H1 (cell line): ENCODE data around the gene ADCY5. TPM values are rescaled to one million over a fixed set of nuclear protein-coding genes. Genes with fewer than 3 reads are reported as not detected.

Source experiments
- BACH1 ChIP-seq: IDR thresholded peaks from 2 replicates; pipeline ENCODE4 v1.6.1; 2012; ENCODE audit warnings: low read length, improper control_type of control experiment
- BCL11A ChIP-seq, 2 experiments: IDR thresholded peaks; one replicate each; pipeline ENCODE4 v1.6.1; 2011; ENCODE audit warnings: low read depth in 2 of 2, low read length in 2 of 2, mild to moderate bottlenecking in 2 of 2
- EP300 ChIP-seq, 2 experiments: IDR thresholded peaks; 1 replicate in 1 of 2; 2 replicates in 1 of 2; pipeline ENCODE4 v1.6.1; 2011 to 2012; ENCODE audit warnings: low read depth in 2 of 2, low read length in 2 of 2, mild to moderate bottlenecking in 2 of 2, borderline replicate concordance in 1 of 2, inconsistent platforms in 1 of 2, moderate library complexity in 1 of 2
- POU5F1 ChIP-seq: IDR thresholded peaks from 2 replicates; pipeline ENCODE4 v1.6.1; 2011; ENCODE audit warnings: low read depth, mild to moderate bottlenecking, low read length, moderate library complexity
- TAF7 ChIP-seq: optimal IDR thresholded peaks from 2 replicates; pipeline ENCODE3; 2011; ENCODE audit warnings: low read depth, mild to moderate bottlenecking, inconsistent platforms, low read length, moderate library complexity, borderline replicate concordance
- TBP ChIP-seq: IDR thresholded peaks from 2 replicates; pipeline ENCODE4 v1.6.1; 2011; ENCODE audit warnings: low read depth, low read length, improper control_type of control experiment
- polyA plus RNA-seq, 7 experiments: library from polyadenylated mRNA; depleted of rRNA in 3 of 7; stranded (reverse) in 5 of 7; unstranded in 2 of 7; fragments of >200 nt in 5 of 7; fragments of 200-250 nt in 2 of 7; gene quantifications; 1 replicate in 5 of 7; 2 replicates in 1 of 7; 4 replicates in 1 of 7; pipeline versions ENCODE4 v1.2.1 to v1.2.3, GENCODE V29; 2011 to 2013; ENCODE audit warnings: missing spikeins in 2 of 7, mixed read lengths in 2 of 7
- total RNA-seq: library from RNA; stranded (reverse); fragmentation: NEBNext Ultra II Directional; extraction: Animal tissue kit (Norgen Biotek cat#: 25700); gene quantifications from 2 replicates; pipeline ENCODE4 v1.2.1, GENCODE V29; 2021
- TF ChIP-seq, protein P1 (sequence below): IDR thresholded peaks from 2 replicates; pipeline ENCODE4 v1.6.1; 2012; ENCODE audit warnings: inconsistent platforms

ADCY5 gene
- total and polyA plus RNA-seq, 2 of the 8 experiments (the other 6 are each of a cell fraction or from before 2014, with no cell fraction given) = 18.9 to 40.8 TPM

GRCh38 chr3:123303976-123304560 lies 144.8 kb downstream of the ADCY5 start (continued):
- TF ChIP-seq TBP (no peak), TAF7 (no peak), EP300 (IDR thresholded peaks at IDR 0.05; ENCODE audit: borderline replicate concordance in 1 of 2, low read depth in 2 of 2, low read length in 2 of 2) (no peak), POU5F1 (no peak), BCL11A (IDR thresholded peaks at IDR 0.05; ENCODE audit: low read depth in 2 of 2, low read length in 2 of 2) (no peak), BACH1 (no peak)
- TF ChIP-seq, protein P1, sequence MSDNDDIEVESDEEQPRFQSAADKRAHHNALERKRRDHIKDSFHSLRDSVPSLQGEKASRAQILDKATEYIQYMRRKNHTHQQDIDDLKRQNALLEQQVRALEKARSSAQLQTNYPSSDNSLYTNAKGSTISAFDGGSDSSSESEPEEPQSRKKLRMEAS = no peak
